SK-N-SH (cell line): ENCODE measurements around the gene ABCC11.

Source experiments
- CTCF ChIP-seq: fragments of 200-600 bp; sonication (generic); IDR thresholded peaks from 2 replicates; pipeline ENCODE4 v1.6.1; 2017; ENCODE audit warnings: antibody characterized with exemption, mild to moderate bottlenecking, moderate library complexity
- ELF1 ChIP-seq: IDR thresholded peaks from 2 replicates; pipeline ENCODE4 v1.4.0; 2012
- FOXJ3 ChIP-seq: sonication (generic); formaldehyde crosslinking; IDR thresholded peaks from 2 replicates; pipeline ENCODE4 v1.5.1; 2020; ENCODE audit warnings: mild to moderate bottlenecking, missing genetic modification reagents
- GABPA ChIP-seq: IDR thresholded peaks from 2 replicates; pipeline ENCODE4 v1.4.0; 2012; ENCODE audit warnings: low read depth, mild to moderate bottlenecking
- JUND ChIP-seq: IDR thresholded peaks from 2 replicates; pipeline ENCODE4 v1.4.0; 2012
- POLR2AphosphoS5 ChIP-seq: IDR thresholded peaks from 2 replicates; pipeline ENCODE4 v1.6.1; 2012; ENCODE audit warnings: low read depth, low read length

GRCh38 chr16:48294724-48295123 lies 47.4 kb upstream of the ABCC11 start:
- TF ChIP-seq CTCF = no peak
- TF ChIP-seq GABPA = no peak
- no peak for TF ChIP-seq JUND
- TF ChIP-seq POLR2AphosphoS5 = no peak
- no peak for TF ChIP-seq FOXJ3 (CRISPR knock-in tag)
- no peak for TF ChIP-seq ELF1
